Astrocyte (in vitro differentiated cells and primary cell): Measurements from ENCODE around the gene ETHE1.

Experiments
- EZH2 ChIP-seq: IDR thresholded peaks from 2 replicates; pipeline ENCODE4 v1.6.1; 2012; ENCODE audit warnings: mild to moderate bottlenecking, low read length, inconsistent platforms; ENCODE audit not compliant: insufficient read depth
- TF ChIP-seq, protein P1 (sequence below): IDR thresholded peaks from 2 replicates; pipeline ENCODE4 v1.5.1; 2011; ENCODE audit warnings: low read depth, mild to moderate bottlenecking, inconsistent platforms, low read length, moderate library complexity; ENCODE audit not compliant: insufficient read depth

DNA sequence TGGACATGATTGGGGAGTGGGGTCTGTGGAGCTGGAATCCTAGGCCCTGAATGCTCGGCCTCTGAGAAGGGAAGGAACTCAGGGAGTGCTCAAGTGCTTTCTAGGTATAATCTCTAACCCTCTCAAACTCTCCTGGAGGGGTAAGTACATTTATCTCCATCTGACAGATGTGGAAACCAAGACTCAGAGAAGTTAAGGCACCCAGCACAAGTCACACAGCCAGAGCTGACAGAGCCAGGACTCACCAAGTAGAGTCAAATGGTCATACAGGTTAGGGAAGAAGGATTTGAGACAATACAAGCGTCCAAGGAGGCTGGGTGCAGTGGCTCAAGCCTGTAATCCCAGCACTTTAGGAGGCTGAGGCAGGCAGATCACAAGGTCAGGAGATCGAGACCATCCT, 48.7 kb downstream of the ETHE1 start:
- TF ChIP-seq, protein P1, sequence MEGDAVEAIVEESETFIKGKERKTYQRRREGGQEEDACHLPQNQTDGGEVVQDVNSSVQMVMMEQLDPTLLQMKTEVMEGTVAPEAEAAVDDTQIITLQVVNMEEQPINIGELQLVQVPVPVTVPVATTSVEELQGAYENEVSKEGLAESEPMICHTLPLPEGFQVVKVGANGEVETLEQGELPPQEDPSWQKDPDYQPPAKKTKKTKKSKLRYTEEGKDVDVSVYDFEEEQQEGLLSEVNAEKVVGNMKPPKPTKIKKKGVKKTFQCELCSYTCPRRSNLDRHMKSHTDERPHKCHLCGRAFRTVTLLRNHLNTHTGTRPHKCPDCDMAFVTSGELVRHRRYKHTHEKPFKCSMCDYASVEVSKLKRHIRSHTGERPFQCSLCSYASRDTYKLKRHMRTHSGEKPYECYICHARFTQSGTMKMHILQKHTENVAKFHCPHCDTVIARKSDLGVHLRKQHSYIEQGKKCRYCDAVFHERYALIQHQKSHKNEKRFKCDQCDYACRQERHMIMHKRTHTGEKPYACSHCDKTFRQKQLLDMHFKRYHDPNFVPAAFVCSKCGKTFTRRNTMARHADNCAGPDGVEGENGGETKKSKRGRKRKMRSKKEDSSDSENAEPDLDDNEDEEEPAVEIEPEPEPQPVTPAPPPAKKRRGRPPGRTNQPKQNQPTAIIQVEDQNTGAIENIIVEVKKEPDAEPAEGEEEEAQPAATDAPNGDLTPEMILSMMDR = no peak
- TF ChIP-seq EZH2 = no peak
